Fibroblast of gingiva (primary cell): Measurements from ENCODE around the gene LRRC4.

Source experiments
- DNase-seq: peaks from one replicate; pipeline ENCODE4 v3.0.0-alpha.2; 2011; ENCODE audit warnings: low read depth

LRRC4 gene

DNA sequence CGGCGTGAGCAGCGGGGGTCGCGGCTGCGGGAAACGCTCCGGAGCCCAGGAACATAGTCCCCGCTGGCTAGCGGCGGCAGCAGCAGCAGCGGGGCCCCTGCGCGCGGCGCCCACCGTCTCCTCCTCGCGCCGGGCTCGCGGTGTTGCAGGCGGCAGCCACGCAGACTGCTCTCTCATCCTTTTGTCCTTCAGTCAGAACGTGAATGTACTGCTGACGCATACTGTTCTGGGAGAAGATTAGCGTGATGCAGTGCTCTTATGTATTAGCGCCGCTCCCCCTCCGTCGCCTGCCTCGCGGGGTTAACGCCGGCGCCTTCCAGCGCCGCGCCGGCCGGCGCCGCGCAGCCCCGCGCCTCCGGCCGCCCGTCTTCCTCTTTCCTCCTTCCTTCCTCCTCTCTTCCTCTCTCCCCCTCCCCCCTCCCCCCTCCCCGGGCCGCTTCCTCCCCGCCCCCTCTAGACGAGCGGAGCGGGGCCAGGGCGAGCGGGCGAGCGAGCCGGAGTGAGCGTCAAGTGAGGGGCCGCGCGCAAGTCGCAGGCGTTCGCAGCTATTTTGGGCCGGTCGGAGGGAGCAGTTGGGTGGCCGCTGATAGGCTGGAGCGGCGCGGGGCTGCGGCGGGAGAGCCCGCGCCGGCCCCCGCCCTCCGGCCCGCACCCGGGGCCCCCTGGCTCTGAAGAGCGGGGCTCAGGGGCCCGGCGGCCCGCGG is 816 bp upstream of the LRRC4 start:
- peak; percentile 80 for DNase-seq

DNA sequence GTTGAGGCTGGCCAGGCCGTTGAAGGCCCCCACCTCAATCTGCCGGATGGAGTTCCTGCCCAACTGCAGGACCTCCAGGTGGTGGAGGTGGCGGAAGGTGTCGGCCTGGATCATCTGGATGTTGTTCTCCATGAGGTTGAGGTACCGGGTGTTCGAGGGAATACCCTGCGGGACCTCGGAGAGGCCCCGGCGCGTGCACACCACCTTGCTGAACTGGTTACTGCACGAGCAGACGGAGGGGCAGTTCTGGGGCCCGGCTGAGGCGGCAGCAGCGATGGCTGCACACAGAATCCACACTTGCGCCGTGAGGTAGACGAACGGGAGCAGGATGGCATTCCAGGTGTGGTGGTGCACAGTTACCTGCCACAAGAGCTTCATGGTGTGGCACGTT is 979 bp downstream of the LRRC4 start:
- DNase-seq, result no peak

- no peak for DNase-seq
Measured at GRCh38 chr7:128029405-128029995, 1.7 kb downstream of the LRRC4 start.

GRCh38 chr7:128027485-128027980 is 3.7 kb downstream of the LRRC4 start:
- no peak for DNase-seq

- DNase-seq, result no peak
Measured at GRCh38 chr7:128026551-128026950, 4.7 kb downstream of the LRRC4 start.

- DNase-seq, result no peak
Measured at GRCh38 chr7:128025819-128026218, 5.4 kb downstream of the LRRC4 start.

GRCh38 chr7:128025380-128025779 is 5.9 kb downstream of the LRRC4 start:
- DNase-seq, result no peak

DNA sequence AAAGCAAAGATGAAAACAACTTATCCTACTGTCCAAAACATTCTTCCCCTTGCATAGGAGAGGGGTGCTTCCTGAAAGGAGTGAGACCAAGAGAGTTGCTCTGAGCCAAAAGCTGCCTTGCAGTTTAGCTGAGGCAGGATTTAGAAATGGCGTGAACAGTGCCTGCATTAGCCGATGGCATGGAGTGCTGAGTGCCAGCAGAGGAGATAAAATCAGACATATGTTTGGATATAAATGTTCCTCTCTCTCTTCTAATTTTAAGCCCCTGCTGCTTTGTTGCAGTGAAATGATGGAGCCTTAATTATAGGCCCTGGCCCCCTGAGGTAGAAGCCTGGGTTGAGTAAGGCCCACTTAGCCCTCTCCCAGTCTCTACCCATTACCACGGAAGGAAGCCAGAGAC is 7.1 kb downstream of the LRRC4 start:
- DNase-seq, result no peak

- DNase-seq, result peak; percentile 94
Measured at GRCh38 chr7:128022631-128023532, 8.4 kb downstream of the LRRC4 start.

DNA sequence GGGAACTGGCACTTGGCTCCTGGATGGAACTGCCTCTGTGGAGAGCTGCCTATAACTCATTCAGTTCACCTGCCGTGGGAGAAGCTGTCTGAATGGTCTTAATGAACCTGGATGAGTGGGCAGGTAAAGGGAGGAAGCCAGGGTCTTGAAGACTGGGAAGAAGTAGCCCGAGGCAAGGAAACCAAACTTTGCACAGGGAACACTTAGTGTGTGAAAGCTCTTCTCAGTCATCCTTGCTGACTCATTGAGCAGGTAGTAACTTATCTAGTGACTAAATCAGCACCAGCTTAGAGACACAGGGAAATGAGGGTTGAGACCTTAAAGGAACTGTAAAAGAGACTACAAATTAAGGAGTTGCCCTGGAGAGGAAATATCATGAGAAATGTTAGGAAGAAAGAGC is 9.9 kb downstream of the LRRC4 start:
- no peak for DNase-seq

DNA sequence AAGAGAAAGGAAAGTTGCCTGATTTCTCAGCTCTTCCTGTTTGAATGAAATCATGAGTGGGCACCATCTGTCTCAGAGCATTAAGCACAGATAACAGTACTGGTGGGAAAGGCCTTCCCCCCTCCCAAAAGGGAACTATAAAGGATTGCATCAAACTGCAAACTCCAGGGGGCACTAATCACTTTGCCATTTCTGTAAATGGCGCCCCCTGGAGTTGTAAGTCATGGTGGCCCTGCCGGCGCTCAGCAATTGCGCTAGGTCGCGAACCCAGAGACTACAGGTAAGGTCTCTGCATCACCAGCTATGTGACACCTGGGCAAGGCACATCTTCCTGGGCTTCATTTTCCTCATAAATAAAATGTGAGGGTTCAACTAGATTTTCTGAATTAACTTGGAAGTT is 11.1 kb downstream of the LRRC4 start:
- no peak for DNase-seq

GRCh38 chr7:128019288-128019687 is 11.9 kb downstream of the LRRC4 start:
- DNase-seq, result no peak

DNA sequence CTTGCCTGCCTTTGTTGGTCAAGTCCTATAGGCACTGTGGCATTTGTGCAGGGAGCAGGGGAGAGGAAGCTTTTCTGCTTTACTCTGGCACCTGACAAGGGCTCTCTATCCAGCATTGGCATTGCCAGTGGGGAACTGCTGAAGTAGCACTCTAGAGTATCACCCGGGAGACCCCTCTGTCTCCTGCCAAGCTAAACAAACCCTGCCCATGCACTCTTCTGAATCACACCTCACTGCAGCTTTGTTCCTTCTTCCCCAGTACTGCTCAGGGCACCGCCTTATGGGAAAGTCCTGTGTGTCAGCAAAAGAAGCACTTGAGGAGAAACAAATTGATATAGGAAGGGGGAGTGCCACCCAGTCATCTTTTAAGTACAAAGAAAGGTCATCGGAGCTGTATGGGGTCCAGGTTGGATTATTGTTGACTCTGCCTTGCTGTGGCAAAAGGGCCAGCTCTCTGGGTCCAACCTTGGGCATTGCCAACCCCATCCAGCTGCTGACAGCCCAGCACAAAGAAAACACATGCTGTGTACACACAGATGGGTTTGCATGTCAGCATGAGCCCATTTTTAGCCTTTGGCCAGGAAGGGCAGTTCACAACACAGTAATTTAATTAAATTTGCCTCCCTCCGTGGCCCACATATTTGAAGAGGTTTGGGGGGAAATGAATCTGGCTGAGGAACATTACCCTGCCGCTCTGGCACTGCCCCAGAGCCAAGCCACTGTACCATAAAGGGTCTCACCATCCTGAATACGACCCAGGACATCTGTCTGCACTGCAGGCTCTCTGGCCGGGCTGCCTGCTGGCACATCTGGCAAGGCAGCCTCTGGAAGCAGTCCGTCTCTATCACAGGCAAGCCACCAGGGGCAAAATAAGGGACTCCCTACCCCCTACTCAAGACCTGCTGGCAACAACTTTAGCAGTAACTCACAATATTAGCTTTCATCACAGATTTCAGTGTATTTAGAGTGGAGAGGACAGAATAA is 13.1 kb downstream of the LRRC4 start:
- no peak for DNase-seq

- DNase-seq, result no peak
Measured at GRCh38 chr7:128017460-128017859, 13.8 kb downstream of the LRRC4 start.

GRCh38 chr7:128014811-128015210 is 16.4 kb downstream of the LRRC4 start:
- no peak for DNase-seq

DNA sequence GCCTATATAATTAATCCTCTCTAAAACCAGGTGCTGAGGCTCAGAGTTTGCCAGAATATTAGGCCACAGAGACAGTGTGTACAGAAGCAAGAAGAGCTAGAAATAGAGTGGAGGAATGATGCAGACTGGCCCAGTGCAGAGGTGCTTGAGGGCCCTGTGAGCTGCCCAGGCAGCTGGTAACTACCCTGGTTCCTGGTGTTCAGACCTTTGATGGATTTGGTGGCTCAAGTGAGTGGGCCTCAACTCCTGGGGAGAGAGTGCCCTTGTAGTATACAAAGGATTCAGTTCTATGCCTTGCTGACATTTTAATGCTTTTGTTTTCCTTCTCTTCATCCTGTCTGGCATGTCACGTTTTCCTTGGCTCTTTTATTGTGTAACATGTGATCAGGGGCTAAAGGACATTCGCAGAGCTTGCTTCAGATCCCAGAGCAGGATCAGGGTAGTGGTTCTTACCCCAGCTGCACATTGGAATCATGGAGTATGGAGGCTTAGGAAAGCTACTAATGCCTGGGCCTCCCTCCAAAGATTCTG is 20.0 kb downstream of the LRRC4 start:
- DNase-seq, result no peak

DNA sequence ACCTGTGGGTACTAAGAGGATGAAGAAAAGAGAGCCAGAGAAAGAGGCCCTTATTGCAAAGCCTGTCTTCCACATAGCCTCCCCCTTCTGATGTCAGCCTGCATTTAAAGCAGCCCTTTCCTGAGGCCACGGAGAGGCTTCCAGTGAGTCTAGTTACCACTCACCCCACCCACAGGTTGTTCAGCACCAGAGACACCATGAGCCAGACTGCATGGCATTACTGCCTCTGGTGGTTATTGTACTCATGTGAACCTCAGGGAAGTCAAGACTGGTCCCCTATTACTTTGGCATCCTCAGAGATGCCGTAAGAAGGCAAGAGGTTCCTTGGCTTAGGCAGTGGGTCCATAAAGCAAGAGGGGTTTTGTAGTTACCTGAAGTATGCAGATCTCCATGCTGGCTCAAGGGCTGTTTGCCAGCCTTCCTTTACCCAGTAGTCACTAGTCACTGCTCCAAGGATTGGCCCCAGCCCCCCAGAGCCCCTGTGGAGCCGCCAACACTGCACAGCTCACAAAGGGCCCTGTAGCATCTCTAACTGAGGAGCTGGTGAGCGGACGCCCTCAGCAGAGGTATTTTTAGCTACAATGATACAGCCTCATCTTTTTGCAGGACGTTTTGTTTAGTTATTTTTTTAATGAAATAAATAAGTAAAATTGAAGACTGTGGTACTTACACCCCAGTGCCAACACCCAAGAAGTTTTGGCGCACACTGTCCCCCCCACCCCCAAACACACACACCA is 20.7 kb downstream of the LRRC4 start:
- no peak for DNase-seq

DNA sequence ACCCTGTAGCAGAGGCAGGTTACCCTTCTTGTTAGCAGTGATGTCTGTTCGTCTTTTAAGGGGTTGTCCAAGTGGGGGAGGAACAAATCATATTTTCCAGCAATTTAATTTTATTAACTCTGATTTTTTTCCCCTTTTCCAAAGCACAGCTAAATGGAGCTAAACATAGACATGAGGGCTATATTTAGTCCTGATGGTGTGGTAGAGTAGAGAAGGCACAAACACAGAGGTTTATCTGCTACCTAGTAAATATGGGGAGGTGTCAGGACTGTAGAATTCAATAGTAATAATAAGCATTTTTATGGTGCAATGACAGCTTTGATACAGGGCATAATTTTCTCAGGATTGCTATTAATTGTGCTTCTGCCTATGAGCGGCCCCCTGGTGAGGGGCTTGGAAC is 22.5 kb downstream of the LRRC4 start:
- DNase-seq, result no peak

DNA sequence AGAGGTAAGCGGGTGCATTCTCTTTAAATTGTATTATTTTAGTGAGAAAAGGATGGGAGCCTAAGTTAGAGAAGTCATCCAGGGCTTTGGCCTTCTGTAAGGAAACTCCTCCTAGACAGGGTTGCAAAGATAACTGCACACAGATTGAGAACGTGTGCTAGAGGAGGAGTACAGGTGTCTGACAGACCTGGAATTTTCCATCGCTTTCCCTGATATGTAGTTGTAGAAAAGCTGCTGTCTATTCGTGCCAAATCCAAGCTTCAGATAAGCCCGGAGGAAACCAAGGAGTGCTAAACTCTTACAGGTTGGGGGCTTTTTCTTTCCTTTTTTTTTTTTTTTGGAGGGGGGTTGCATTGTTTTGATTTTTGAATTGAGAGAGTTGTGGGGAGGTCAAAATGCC is 23.1 kb downstream of the LRRC4 start:
- no peak for DNase-seq

DNA sequence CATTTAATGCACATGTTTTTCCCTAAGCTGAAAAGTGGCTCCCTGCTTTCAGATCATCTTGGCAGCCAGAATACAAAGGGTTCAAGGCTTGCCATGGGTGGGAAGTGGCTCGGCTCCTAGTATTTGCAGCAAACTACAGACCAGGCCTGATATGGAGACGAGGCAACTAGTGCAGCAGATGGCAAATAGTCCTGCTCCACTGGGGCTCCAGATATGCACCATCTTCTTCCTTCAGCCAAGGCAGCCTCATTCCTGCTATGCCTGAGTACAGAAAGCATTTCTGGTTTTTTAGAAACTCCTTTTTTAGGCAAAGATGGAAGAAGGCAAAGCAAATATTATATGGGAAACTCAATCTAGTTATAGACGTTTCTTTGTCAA is 23.9 kb downstream of the LRRC4 start:
- no peak for DNase-seq
